ENCODE measurements around the gene SPATA13. TPM values are rescaled to one million over a fixed set of nuclear protein-coding genes. Genes with fewer than 3 reads are reported as not detected.

The SPATA13 gene
- total RNA-seq, 1 experiment from 2014 or later, result 21.4 TPM

GRCh38 chr13:24184265-24184841 lies 23.8 kb downstream of the SPATA13 start:
- no peak for ATAC-seq
- Histone ChIP-seq H3K9me2 (ENCODE audit: insufficient read depth) (no peaks in the 10 kb centered on the region), H3K4me2 (ENCODE audit: low read length) (no peak overlapping the region), H3K4me3 (replicated peaks in 1 of 2; ENCODE audit: low read depth in 1 of 2, low read length in 2 of 2) (no peak overlapping the region), H3K79me2 (ENCODE audit: insufficient read depth, low read length) (peaks cover 71% of the 10 kb centered on the region), H2AFZ (ENCODE audit: low read depth, low read length, poor library complexity, severe bottlenecking) (no peak overlapping the region), H3K36me3 (ENCODE audit: control insufficient read depth in 1 of 2, insufficient read depth in 2 of 2, low read length in 2 of 2) (no peaks in the 10 kb centered on the region), H3K4me1 (ENCODE audit: control insufficient read depth in 1 of 2, insufficient read depth in 2 of 2, low read length in 2 of 2) (0 out of 4 replicates have a peak, but pooled peaks cover 0 to 6% of the 10 kb centered on the region in 2 experiments), H3K27ac (ENCODE audit: low read depth, low read length) (no peak overlapping the region), H3K27me3 (ENCODE audit: insufficient read depth, low read length) (no peaks in the 10 kb centered on the region), H4K20me1 (ENCODE audit: insufficient read depth) (no peaks in the 10 kb centered on the region; the same call in 1 of the 2 replicates), H3K9me3 (ENCODE audit: control insufficient read depth in 1 of 2, insufficient read depth in 1 of 2, low read depth in 1 of 2, low read length in 2 of 2) (no peaks in the 10 kb centered on the region), H3K9ac (ENCODE audit: low read length) (no peak overlapping the region)
- intact Hi-C loops (cut with micrococcal nuclease), result no loop called here
- DNase-seq (ENCODE audit: low read depth, low spot score), result no peak
- no TSS peak for BruUV-seq (replicated peaks)
- CTCF ChIA-PET, result no interaction called here
- RAD21 ChIA-PET (ENCODE audit: low non-redundant PET in 1 of 2, low total read pairs in 2 of 2, uncharacterized antibody in 2 of 2, unreplicated experiment in 2 of 2), result no interaction called here
- POLR2A ChIA-PET, result no interaction called here
- no peak for TF ChIP-seq SP1 (IDR thresholded peaks at IDR 0.05; ENCODE audit: low read depth)
- TF ChIP-seq FOSL1 (IDR thresholded peaks at IDR 0.05; ENCODE audit: low read depth), result no peak
- no peak for TF ChIP-seq TCF7L2 (IDR thresholded peaks at IDR 0.05; ENCODE audit: borderline replicate concordance, extremely low read depth, insufficient read depth, insufficient read length)

GRCh38 chr13:24184882-24185281 lies 24.4 kb downstream of the SPATA13 start:
- intact Hi-C loops (cut with micrococcal nuclease), result no loop called here
- peaks cover 66% of the 10 kb centered on the region for H3K79me2 ChIP-seq (ENCODE audit: insufficient read depth, low read length)
- ChIA-PET RAD21 (ENCODE audit: low non-redundant PET in 1 of 2, low total read pairs in 2 of 2, uncharacterized antibody in 2 of 2, unreplicated experiment in 2 of 2) (no interaction called here), CTCF (no interaction called here), POLR2A (no interaction called here)
- ATAC-seq (no peak), DNase-seq (ENCODE audit: low read depth, low spot score) (no peak)
- H3K4me1 ChIP-seq (ENCODE audit: control insufficient read depth in 1 of 2, insufficient read depth in 2 of 2, low read length in 2 of 2), result 0 out of 4 replicates have a peak, but pooled peaks cover 0 to 6% of the 10 kb centered on the region in 2 experiments
- no peaks in the 10 kb centered on the region for H3K9me3 ChIP-seq (ENCODE audit: control insufficient read depth in 1 of 2, insufficient read depth in 1 of 2, low read depth in 1 of 2, low read length in 2 of 2)
- no peaks in the 10 kb centered on the region for H3K27me3 ChIP-seq (ENCODE audit: insufficient read depth, low read length)
- H3K4me3 ChIP-seq (replicated peaks in 1 of 2; ENCODE audit: low read depth in 1 of 2, low read length in 2 of 2), result no peak overlapping the region
- H3K4me2 ChIP-seq (ENCODE audit: low read length), result no peak overlapping the region
- H3K27ac ChIP-seq (ENCODE audit: low read depth, low read length), result no peak overlapping the region
- no TSS peak for BruUV-seq (replicated peaks)
- H3K36me3 ChIP-seq (ENCODE audit: control insufficient read depth in 1 of 2, insufficient read depth in 2 of 2, low read length in 2 of 2), result no peaks in the 10 kb centered on the region
- H3K9ac ChIP-seq (ENCODE audit: low read length), result no peak overlapping the region
- H4K20me1 ChIP-seq (ENCODE audit: insufficient read depth), result no peaks in the 10 kb centered on the region; the same call in 1 of the 2 replicates
- no peaks in the 10 kb centered on the region for H3K9me2 ChIP-seq (ENCODE audit: insufficient read depth)
- H2AFZ ChIP-seq (ENCODE audit: low read depth, low read length, poor library complexity, severe bottlenecking), result no peak overlapping the region
- TF ChIP-seq POLR2AphosphoS5 (IDR thresholded peaks at IDR 0.05; ENCODE audit: low read depth, low read length) (no peak), FOSL1 (IDR thresholded peaks at IDR 0.05; ENCODE audit: low read depth) (no peak), EZH2 (IDR thresholded peaks at IDR 0.05) (no peak), ELF1 (IDR thresholded peaks at IDR 0.05; ENCODE audit: borderline replicate concordance, low read depth) (no peak), ZBTB33 (IDR thresholded peaks at IDR 0.05; ENCODE audit: extremely low read depth, insufficient replicate concordance, low read length) (no peak), SRF (IDR thresholded peaks at IDR 0.05; ENCODE audit: low read depth) (no peak), RAD21 (IDR thresholded peaks at IDR 0.05; ENCODE audit: low read depth) (no peak), SIN3A (IDR thresholded peaks at IDR 0.05; ENCODE audit: low read depth) (no peak), ZNF274 (IDR thresholded peaks at IDR 0.05; ENCODE audit: low read depth, low read length) (no peak), CEBPB (IDR thresholded peaks at IDR 0.05; ENCODE audit: low read depth) (no peak), EZH2phosphoT487 (IDR thresholded peaks at IDR 0.05; ENCODE audit: borderline replicate concordance) (no peak), CTCF (IDR thresholded peaks at IDR 0.05 in 2 of 3, conservative IDR thresholded peaks at IDR 0.05 in 1 of 3; ENCODE audit: borderline replicate concordance in 1 of 3, insufficient read depth in 1 of 3, low read depth in 2 of 3, low read length in 2 of 3) (no peak), TCF7L2 (IDR thresholded peaks at IDR 0.05; ENCODE audit: borderline replicate concordance, extremely low read depth, insufficient read depth, insufficient read length) (no peak), EGR1 (IDR thresholded peaks at IDR 0.05; ENCODE audit: low read depth) (no peak), YY1 (IDR thresholded peaks at IDR 0.05; ENCODE audit: extremely low read depth, insufficient replicate concordance, low read depth, low read length) (no peak), JUND (IDR thresholded peaks at IDR 0.05) (no peak), POLR2A (IDR thresholded peaks at IDR 0.05; ENCODE audit: borderline replicate concordance, extremely low read depth, insufficient read depth, insufficient read length) (no peak)

Measured in HCT116 (cell line).